ENCODE measurements around the gene CSTF2T.

CSTF2T gene

GRCh38 chr10:51699475-51700227 is at the start of gene CSTF2T:
CSTF2T (minus strand) TSS chr10:51699595; CDS start chr10:51699549, 46 bp downstream.
- peak; percentile 91 for DNase-seq (ENCODE audit: low spot score)

DNA sequence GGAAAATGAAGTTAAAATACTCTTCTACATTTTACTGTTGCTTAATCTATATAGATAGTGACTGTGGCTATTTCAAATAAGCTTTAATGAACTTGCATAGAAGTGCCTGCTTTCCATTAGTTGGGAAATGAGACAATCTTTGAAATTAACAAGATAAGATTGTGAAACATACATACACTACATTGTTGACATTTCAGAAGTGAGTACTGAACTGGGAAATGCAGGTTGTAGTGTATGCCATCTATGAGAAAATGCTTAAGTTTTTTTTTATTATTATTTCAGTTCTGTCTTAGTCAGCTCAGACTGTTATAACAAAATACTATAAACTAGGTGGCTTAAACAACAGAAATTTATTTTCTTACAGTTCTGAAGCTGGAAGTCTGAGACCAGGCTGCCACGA is 49.6 kb upstream of the CSTF2T start:
- DNase-seq (ENCODE audit: low spot score): no peak

DNA sequence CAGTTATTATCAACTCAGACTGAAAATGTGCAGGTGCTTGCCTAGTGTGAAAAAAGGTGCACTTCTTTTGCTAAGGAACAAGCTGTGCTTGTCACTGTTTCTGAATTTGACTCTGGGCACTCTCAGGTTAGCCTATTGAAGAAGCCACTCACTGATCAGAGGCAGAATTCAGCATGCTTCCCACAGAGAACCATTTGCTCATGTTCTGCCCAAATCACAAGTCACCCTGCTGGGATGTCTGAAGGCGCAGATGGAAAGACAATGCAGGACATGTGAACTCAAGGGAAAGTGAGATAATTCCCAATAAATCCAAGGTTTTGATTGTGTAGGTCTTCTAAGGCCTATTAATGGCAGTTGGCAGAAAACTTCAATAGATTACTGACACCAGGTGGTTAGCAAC is 47.8 kb upstream of the CSTF2T start:
- DNase-seq (ENCODE audit: low spot score): no peak

GRCh38 chr10:51745397-51745796 is 46.0 kb upstream of the CSTF2T start:
- no peak for DNase-seq (ENCODE audit: low spot score)

GRCh38 chr10:51744235-51745000 is 45.0 kb upstream of the CSTF2T start:
- DNase-seq (ENCODE audit: low spot score): no peak

DNA sequence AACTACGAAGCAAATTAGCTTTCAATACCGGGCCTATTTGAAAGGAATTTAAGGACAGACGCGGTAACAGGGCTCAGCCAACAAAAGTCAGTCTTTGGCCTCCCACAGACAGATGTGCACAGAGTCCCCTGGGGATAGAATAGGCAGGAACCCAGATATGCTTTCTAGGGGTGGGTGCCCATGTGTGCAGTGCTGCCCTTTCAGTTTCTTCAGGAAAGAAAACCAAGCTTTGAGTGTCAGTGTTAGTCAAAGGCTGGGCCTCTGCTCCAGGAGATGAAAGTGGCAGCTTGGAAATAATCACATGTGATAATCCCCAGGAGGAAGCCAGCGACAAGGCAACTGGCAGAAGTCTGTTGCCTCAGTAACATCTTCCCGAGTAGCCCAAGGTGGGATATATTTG is 43.8 kb upstream of the CSTF2T start:
- DNase-seq (ENCODE audit: low spot score): no peak

GRCh38 chr10:51733057-51733456 is 33.7 kb upstream of the CSTF2T start:
- no peak for DNase-seq (ENCODE audit: low spot score)

DNA sequence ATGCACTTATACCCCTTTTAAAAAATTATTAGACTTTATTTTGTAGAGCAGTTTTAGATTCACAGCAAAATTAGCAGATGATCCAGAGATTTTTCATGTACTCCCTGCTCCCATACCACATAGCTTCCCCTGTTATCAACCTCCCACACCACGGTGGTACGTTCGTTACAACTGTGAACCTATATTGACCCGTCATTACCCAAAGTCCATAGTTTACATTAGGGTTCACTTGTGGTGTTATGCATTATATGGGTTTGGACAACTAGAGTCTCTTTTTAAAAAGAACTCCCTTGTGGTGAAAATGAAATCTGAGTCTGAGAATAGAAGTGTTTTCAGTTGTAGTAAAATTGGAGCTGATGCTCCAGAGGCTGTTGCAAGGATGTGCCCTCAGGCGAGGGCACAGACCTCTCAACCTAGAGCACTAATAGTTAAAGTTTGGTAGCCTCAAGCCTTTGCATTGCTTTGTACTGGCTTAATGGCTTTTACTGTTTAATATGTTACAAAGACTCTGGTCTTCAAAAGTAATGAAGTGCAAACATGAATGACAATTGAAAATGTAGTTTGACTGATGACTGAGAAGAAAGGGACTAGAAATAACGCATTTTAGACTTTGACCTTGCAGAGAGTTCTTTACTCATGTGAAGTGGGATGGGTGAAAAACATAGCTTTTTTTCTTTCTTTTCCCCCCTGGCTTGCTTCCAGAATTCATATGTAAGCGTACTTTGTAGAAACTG is 30.6 kb upstream of the CSTF2T start:
- peak; percentile 43 for DNase-seq (ENCODE audit: low spot score)

GRCh38 chr10:51724038-51724437 is 24.6 kb upstream of the CSTF2T start:
- DNase-seq (ENCODE audit: low spot score): no peak

DNA sequence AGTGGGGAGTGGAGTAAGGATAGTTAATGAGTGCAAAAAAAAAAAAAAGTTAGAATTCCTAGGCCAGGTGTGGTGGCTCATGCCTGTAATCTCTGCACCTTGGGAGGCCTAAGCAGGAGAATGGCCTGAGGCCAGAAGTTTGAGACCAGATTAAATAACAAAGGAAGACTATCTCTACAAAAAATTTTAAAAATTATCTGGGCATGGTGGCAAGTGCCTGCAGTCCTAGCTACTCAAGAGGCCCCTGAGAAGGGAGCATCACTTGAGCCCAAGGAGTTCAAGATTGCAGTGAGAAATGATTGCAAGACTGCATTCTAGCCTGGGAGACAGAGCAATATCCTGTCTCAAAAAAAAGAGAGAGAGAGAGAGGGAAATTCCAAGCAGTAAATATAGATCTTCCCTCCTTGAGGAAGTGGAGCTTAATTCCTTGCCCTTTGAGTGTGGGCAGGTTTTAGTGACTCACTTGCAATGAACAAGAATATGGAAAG is 19.5 kb upstream of the CSTF2T start:
- peak; percentile 55 for DNase-seq (ENCODE audit: low spot score)

DNA sequence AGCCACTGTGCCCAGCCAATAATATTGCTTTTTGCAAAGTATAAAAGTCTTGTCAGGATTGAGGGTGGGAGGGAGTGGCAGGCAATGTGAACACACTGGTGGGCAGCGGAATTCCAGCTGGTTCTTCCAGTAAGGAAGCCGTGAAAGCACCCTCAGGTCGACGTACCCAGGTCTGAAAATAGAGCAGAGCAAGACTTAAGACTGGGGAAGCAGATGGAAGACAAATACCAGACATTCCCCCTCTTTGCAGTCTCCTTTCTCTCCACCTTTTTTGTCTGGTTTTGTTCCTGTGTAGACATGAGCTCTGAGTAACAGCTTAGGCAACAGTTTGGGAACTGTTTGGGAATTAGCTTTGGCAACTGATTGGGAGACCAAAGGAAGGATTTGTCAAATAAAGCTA is 17.6 kb upstream of the CSTF2T start:
- DNase-seq (ENCODE audit: low spot score): no peak

DNA sequence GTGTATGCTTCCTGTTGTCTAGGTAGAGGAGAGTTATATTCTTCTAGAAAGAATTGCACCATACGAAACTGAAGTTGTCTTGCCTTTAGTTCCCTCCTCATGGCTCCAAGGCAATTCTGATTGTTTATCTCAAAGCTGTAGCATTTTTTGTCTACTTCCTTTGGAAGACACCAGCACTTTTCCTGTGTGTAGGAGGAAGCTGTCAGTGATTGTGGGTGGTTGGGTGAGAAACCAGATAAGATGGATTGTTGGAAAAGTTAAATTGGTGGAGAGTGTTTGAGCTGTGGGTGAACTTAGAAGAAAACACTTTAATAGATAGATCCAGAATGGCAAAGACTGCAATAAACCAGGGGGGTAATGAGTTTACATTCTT is 12.1 kb upstream of the CSTF2T start:
- DNase-seq (ENCODE audit: low spot score): no peak

DNA sequence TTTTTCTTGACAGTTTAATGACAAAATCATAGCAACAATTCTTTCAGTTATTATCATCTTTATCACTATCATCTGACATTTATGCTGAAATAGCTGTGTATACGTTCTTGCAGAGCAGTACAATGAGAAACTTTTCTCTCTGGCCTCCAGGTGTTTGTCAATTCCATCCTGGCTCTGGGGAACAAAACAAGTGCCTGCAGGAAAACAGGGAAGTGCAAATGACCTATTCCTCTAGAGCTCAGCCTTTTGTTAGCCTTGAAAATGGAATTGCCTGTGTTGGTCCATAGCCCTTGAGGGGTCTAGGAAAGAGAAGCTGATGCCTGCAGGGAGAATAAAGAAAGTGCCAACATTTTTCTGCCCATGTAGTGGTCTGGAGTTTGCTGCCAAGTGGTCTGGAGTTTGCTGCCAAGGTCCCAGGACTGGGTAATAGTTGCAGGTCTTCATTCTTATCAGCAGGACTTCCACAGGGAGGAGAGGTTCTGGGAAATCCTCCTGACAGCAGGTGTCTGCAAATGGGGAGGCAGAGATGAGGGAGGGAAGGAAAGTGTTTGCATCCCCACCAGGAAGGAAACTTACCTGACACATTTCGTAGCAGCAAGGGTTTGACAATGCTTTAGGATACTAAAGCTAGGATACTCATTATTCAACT is 10.1 kb upstream of the CSTF2T start:
- DNase-seq (ENCODE audit: low spot score): no peak

- DNase-seq (ENCODE audit: low spot score): no peak
These were observed 9.2 kb upstream of the CSTF2T start for GRCh38 chr10:51708609-51709008.

- no peak for DNase-seq (ENCODE audit: low spot score)
These were observed 8.5 kb upstream of the CSTF2T start for GRCh38 chr10:51707821-51708424.

- no peak for DNase-seq (ENCODE audit: low spot score)
These were observed 8.0 kb upstream of the CSTF2T start for GRCh38 chr10:51707392-51707791.

- DNase-seq (ENCODE audit: low spot score): no peak
These were observed 6.8 kb upstream of the CSTF2T start for GRCh38 chr10:51706225-51706624.

- no peak for DNase-seq (ENCODE audit: low spot score)
These were observed 6.4 kb upstream of the CSTF2T start for GRCh38 chr10:51705774-51706173.

- DNase-seq (ENCODE audit: low spot score): peak; percentile 43
These were observed 928 bp upstream of the CSTF2T start for GRCh38 chr10:51700228-51700817.

DNA sequence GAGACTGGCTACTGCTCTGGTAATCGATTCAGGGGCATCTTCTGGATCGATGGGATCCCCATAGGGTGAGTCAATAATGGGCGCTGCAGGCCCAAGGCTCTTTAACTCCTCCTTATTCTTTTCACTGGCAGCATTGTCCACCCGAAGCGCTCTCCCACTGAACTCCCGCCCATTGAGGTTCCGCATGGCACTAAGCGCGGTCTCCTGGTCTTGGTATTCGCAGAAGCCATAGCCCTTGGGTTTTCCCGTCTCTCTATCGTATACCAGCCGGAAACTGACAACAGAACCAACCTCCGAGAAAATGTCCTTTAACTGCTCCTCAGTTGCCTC is 285 bp downstream of the CSTF2T start:
- peak; percentile 15 for DNase-seq (ENCODE audit: low spot score)

- no peak for DNase-seq (ENCODE audit: low spot score)
These were observed 827 bp downstream of the CSTF2T start for GRCh38 chr10:51698473-51699063.

Measured in LoVo (cell line).